Parathyroid adenoma (tissue), 2 donors: ENCODE data around the gene SHBG.

Source experiments
- H2AFZ ChIP-seq: fragments of 300-600 bp; sonication (generic); one replicate; pipeline ENCODE4 v1.7.0; 2017; ENCODE audit warnings: antibody characterized with exemption, mild to moderate bottlenecking
- H3K27ac ChIP-seq: fragments of 300-600 bp; sonication (generic); one replicate; pipeline ENCODE4 v1.7.0; 2017
- H3K27me3 ChIP-seq: fragments of 300-600 bp; sonication (generic); one replicate; pipeline ENCODE4 v1.7.0; 2017; ENCODE audit warnings: low read length; ENCODE audit not compliant: control insufficient read depth, insufficient read depth
- H3K36me3 ChIP-seq: fragments of 300-600 bp; sonication (generic); one replicate; pipeline ENCODE4 v1.7.0; 2017; ENCODE audit warnings: low read length; ENCODE audit not compliant: control insufficient read depth, insufficient read depth
- H3K4me1 ChIP-seq: fragments of 300-600 bp; sonication (generic); one replicate; pipeline ENCODE4 v1.7.0; 2017; ENCODE audit warnings: control low read depth
- H3K4me2 ChIP-seq: fragments of 300-600 bp; sonication (generic); one replicate; pipeline ENCODE4 v1.7.0; 2017; ENCODE audit warnings: low read length
- H3K4me3 ChIP-seq: fragments of 300-600 bp; sonication (generic); one replicate; pipeline ENCODE4 v1.7.0; 2017; ENCODE audit warnings: low read depth, low read length
- H3K79me2 ChIP-seq: fragments of 300-600 bp; sonication (generic); one replicate; pipeline ENCODE4 v1.7.0; 2017; ENCODE audit warnings: control low read depth
- H3K9ac ChIP-seq: fragments of 300-600 bp; sonication (generic); one replicate; pipeline ENCODE4 v1.7.0; 2017; ENCODE audit warnings: mild to moderate bottlenecking
- H3K9me3 ChIP-seq: fragments of 300-600 bp; sonication (generic); one replicate; pipeline ENCODE4 v1.7.0; 2017; ENCODE audit warnings: low read length; ENCODE audit not compliant: control insufficient read depth
- CTCF ChIP-seq: fragments of 300-600 bp; sonication (generic); IDR thresholded peaks from one replicate; pipeline ENCODE4 v1.7.0; 2017; ENCODE audit warnings: antibody characterized with exemption, mild to moderate bottlenecking
- donor health status: primary hyperparathyroidism.

The SHBG gene

GRCh38 chr17:7656958-7657609, 27.1 kb downstream of the SHBG start:
- Histone ChIP-seq H3K79me2 (no peaks in the 10 kb centered on the region), H3K27me3 (no peaks in the 10 kb centered on the region), H3K4me2 (no peak overlapping the region), H3K4me1 (no peaks in the 10 kb centered on the region), H3K36me3 (no peaks in the 10 kb centered on the region), H3K27ac (no peak overlapping the region), H3K4me3 (no peak overlapping the region), H2AFZ (no peak overlapping the region), H3K9me3 (no peaks in the 10 kb centered on the region), H3K9ac (no peak overlapping the region)
- TF ChIP-seq CTCF, result no peak

- no peak overlapping the region for H2AFZ ChIP-seq
- H3K9ac ChIP-seq, result no peak overlapping the region
- no peaks in the 10 kb centered on the region for H3K4me1 ChIP-seq
- H3K36me3 ChIP-seq, result no peaks in the 10 kb centered on the region
- no peaks in the 10 kb centered on the region for H3K27me3 ChIP-seq
- H3K9me3 ChIP-seq, result no peaks in the 10 kb centered on the region
- no peak for TF ChIP-seq CTCF
- H3K4me2 ChIP-seq, result no peak overlapping the region
- H3K27ac ChIP-seq, result no peak overlapping the region
- no peak overlapping the region for H3K4me3 ChIP-seq
- H3K79me2 ChIP-seq, result no peaks in the 10 kb centered on the region
Observed at GRCh38 chr17:7667656-7668406, 37.9 kb downstream of the SHBG start.

- Histone ChIP-seq H3K4me1 (no peaks in the 10 kb centered on the region), H3K4me3 (no peak overlapping the region), H2AFZ (no peak overlapping the region), H3K9ac (no peak overlapping the region), H3K9me3 (no peaks in the 10 kb centered on the region), H3K79me2 (no peaks in the 10 kb centered on the region), H3K36me3 (no peaks in the 10 kb centered on the region), H3K27ac (no peak overlapping the region), H3K27me3 (no peaks in the 10 kb centered on the region), H3K4me2 (no peak overlapping the region)
- no peak for TF ChIP-seq CTCF
Observed at GRCh38 chr17:7668482-7668881, 38.5 kb downstream of the SHBG start.

GRCh38 chr17:7673239-7673638, 43.3 kb downstream of the SHBG start:
- no peaks in the 10 kb centered on the region for H3K36me3 ChIP-seq
- H3K79me2 ChIP-seq, result peaks cover 5% of the 10 kb centered on the region
- H3K4me2 ChIP-seq, result no peak overlapping the region
- H3K4me3 ChIP-seq, result no peak overlapping the region
- H3K9me3 ChIP-seq, result no peaks in the 10 kb centered on the region
- H3K4me1 ChIP-seq, result no peaks in the 10 kb centered on the region
- H3K27ac ChIP-seq, result no peak overlapping the region
- no peaks in the 10 kb centered on the region for H3K27me3 ChIP-seq
- peak; percentile 16 for TF ChIP-seq CTCF
- H2AFZ ChIP-seq, result no peak overlapping the region
- H3K9ac ChIP-seq, result no peak overlapping the region
